B cell (primary cell): ENCODE measurements around the gene SH2D4B. TPM values are rescaled to one million over a fixed set of nuclear protein-coding genes. Genes with fewer than 3 reads are reported as not detected.

Experiments
- ATAC-seq: fragments of 200-7000 bp; cut with Tn5 transposase; one replicate; pipeline ENCODE4 v1.10.0; 2021; ENCODE audit warnings: low read depth, mild to moderate bottlenecking, moderate number of reproducible peaks, moderate library complexity
- CTCF ChIA-PET: fragments of 350-600 bp; sonication (Branson Sonifier 250); formaldehyde crosslinking; loops from one replicate; lab custom pipeline; 2021; ENCODE audit warnings: antibody characterized with exemption, inconsistent platforms; lab: Charles Lee
- POLR2A ChIA-PET: fragments of 350-600 bp; sonication (Branson Sonifier 250); formaldehyde crosslinking; loops from one replicate; lab custom pipeline; 2021; ENCODE audit warnings: antibody characterized with exemption; lab: Charles Lee
- DNase-seq: peaks from one replicate; pipeline ENCODE4 v3.0.0; 2013
- H2AFZ ChIP-seq: 2 replicates; pipeline ENCODE4 v1.6.1; 2012; ENCODE audit warnings: mild to moderate bottlenecking, low read depth, low read length; ENCODE audit not compliant: insufficient read depth, poor library complexity, severe bottlenecking
- H3K27ac ChIP-seq, 2 donors: 1 replicate in 1 of 2; 2 replicates in 1 of 2; pipeline ENCODE4 v1.5.1; 2012 to 2013; ENCODE audit warnings: low read length in 2 of 2, mild to moderate bottlenecking in 2 of 2, moderate library complexity in 1 of 2
- H3K27me3 ChIP-seq, 4 experiments: fragments of 200-600 bp in 1 of 4; sonication (generic) in 1 of 4; replicated peaks in 1 of 4; 1 replicate in 2 of 4; 2 replicates in 2 of 4; pipeline versions ENCODE4 v1.6.1 to v1.7.0; 2013 to 2016; ENCODE audit warnings: low read length in 3 of 4, mild to moderate bottlenecking in 2 of 4, mixed read lengths in 1 of 4, moderate library complexity in 1 of 4; ENCODE audit not compliant: insufficient read depth in 4 of 4, control insufficient read depth in 3 of 4; ENCODE audit errors: control extremely low read depth in 1 of 4
- H3K36me3 ChIP-seq, 2 experiments: replicated peaks in 1 of 2; 1 replicate in 1 of 2; 2 replicates in 1 of 2; pipeline versions ENCODE4 v1.6.1 to v1.7.1; 2013; ENCODE audit warnings: low read length in 1 of 2; ENCODE audit not compliant: insufficient read depth in 2 of 2, control insufficient read depth in 1 of 2; ENCODE audit errors: control extremely low read depth in 1 of 2, extremely low read depth in 1 of 2
- H3K4me1 ChIP-seq, 2 donors: fragments of 200-600 bp in 1 of 2; sonication (generic) in 1 of 2; 1 replicate in 1 of 2; 2 replicates in 1 of 2; pipeline versions ENCODE4 v1.5.1 to v1.6.1; 2013 to 2017; ENCODE audit warnings: low read length in 2 of 2; ENCODE audit not compliant: control insufficient read depth in 2 of 2, insufficient read depth in 2 of 2
- H3K4me2 ChIP-seq: replicated peaks from 2 replicates; pipeline ENCODE3; 2012; ENCODE audit warnings: mild to moderate bottlenecking, low read depth, low read length; ENCODE audit not compliant: poor library complexity, severe bottlenecking
- H3K4me3 ChIP-seq, 5 experiments: fragments of 200-600 bp in 1 of 5; sonication (generic) in 1 of 5; 1 replicate in 3 of 5; 2 replicates in 2 of 5; pipeline versions ENCODE4 v1.5.1 to v1.7.0; 2011 to 2016; ENCODE audit warnings: low read length in 4 of 5, mild to moderate bottlenecking in 4 of 5, low read depth in 2 of 5, control low read depth in 1 of 5, moderate library complexity in 1 of 5; ENCODE audit not compliant: insufficient read depth in 1 of 5; ENCODE audit errors: control extremely low read depth in 1 of 5, extremely low read depth in 1 of 5
- H3K79me2 ChIP-seq: fragments of 200-600 bp; sonication (generic); one replicate; pipeline ENCODE4 v1.6.0; 2016; ENCODE audit warnings: low read length; ENCODE audit not compliant: control insufficient read depth, insufficient read depth
- H3K9ac ChIP-seq: fragments of 200-600 bp; sonication (generic); 2 replicates; pipeline ENCODE4 v1.6.1; 2017; ENCODE audit warnings: mild to moderate bottlenecking, low read length, moderate library complexity
- H3K9me3 ChIP-seq, 3 donors: one replicate each; pipeline versions ENCODE4 v1.6.1 to v1.7.1; 2013; ENCODE audit warnings: low read length in 2 of 3; ENCODE audit not compliant: control insufficient read depth in 2 of 3, insufficient read depth in 1 of 3; ENCODE audit errors: control extremely low read depth in 1 of 3
- H4K20me1 ChIP-seq: 2 replicates; pipeline ENCODE4 v1.6.0; 2012; ENCODE audit warnings: mild to moderate bottlenecking, low read length; ENCODE audit not compliant: insufficient read depth, control insufficient read depth, poor library complexity, severe bottlenecking
- H3K27ac Mint-ChIP-seq: one replicate; pipeline ENCODE4 v1.8.0; 2021; ENCODE audit warnings: mixed read lengths
- H3K27me3 Mint-ChIP-seq: one replicate; pipeline ENCODE4 v1.8.0; 2021; ENCODE audit warnings: mixed read lengths
- H3K4me1 Mint-ChIP-seq: one replicate; pipeline ENCODE4 v1.8.0; 2021; ENCODE audit warnings: mixed read lengths
- H3K4me3 Mint-ChIP-seq: one replicate; pipeline ENCODE4 v1.8.0; 2021; ENCODE audit warnings: mixed read lengths
- H3K9me3 Mint-ChIP-seq: one replicate; pipeline ENCODE4 v1.8.0; 2022; ENCODE audit warnings: mixed read lengths; ENCODE audit not compliant: insufficient read depth
- CTCF ChIP-seq: fragments of 200-600 bp; IDR thresholded peaks from one replicate; pipeline ENCODE4 v1.8.0; 2022; ENCODE audit warnings: antibody characterized with exemption, mild to moderate bottlenecking
- EZH2 ChIP-seq: IDR thresholded peaks from 2 replicates; pipeline ENCODE4 v1.6.1; 2012; ENCODE audit warnings: borderline replicate concordance, low read depth, mild to moderate bottlenecking, moderate library complexity, low read length; ENCODE audit not compliant: insufficient read depth, poor library complexity, severe bottlenecking
- WGBS: methylation state at CpG from one replicate; pipeline ENCODE4 v1.1.5; 2013; ENCODE audit warnings: missing lambda C conversion rate; ENCODE audit not compliant: insufficient coverage; 5-methylcytosine and 5-hydroxymethylcytosine counted together
- intact Hi-C: fragments of 100-400 bp; cut with micrococcal nuclease; formaldehyde crosslinking; loops from one replicate; pipeline ENCODE4 v1.10.0; 2022
- polyA plus RNA-seq: library from polyadenylated mRNA; depleted of rRNA; stranded (reverse); fragments of >200 nt; gene quantifications from 2 replicates; pipeline ENCODE4 v1.2.3, GENCODE V29; 2012
- total RNA-seq, 2 donors: library from RNA; stranded (reverse); fragments of 120-200 nt in 1 of 2; gene quantifications; 1 replicate in 1 of 2; 2 replicates in 1 of 2; pipeline versions ENCODE4 v1.2.3 to v1.2.4, GENCODE V29; 2013 to 2022

Gene SH2D4B
- total and polyA plus RNA-seq, 2 donors (not counting 1 experiment from before 2014, with no cell fraction given), result 0.09 to 0.22 TPM

- ATAC-seq, result no peak
- 75% methylated on average over 4 of the region's 11 CpGs for whole genome bisulfite sequencing
- CTCF ChIA-PET, result no interaction called here
Measured at GRCh38 chr10:80608706-80609105, 71.0 kb downstream of the SH2D4B start.

GRCh38 chr10:80609331-80609730 is 71.6 kb downstream of the SH2D4B start:
- Histone ChIP-seq H3K4me1 (no peaks in the 10 kb centered on the region), H3K79me2 (no peaks in the 10 kb centered on the region), H3K4me2 (no peak overlapping the region), H3K9me3 (no peaks in the 10 kb centered on the region), H3K9ac (no peak overlapping the region), H3K36me3 (no peaks in the 10 kb centered on the region), H3K4me3 (no peak overlapping the region), H3K27me3 (no peaks in the 10 kb centered on the region), H3K27ac (no peak overlapping the region), H2AFZ (no peak overlapping the region), H4K20me1 (no peaks in the 10 kb centered on the region)
- H3K4me3 Mint-ChIP-seq, result no peak overlapping the region
- H3K9me3 Mint-ChIP-seq, result no peaks in the 10 kb centered on the region
- H3K4me1 Mint-ChIP-seq, result no peaks in the 10 kb centered on the region
- POLR2A ChIA-PET, result no interaction called here
- H3K27ac Mint-ChIP-seq, result no peak overlapping the region
- intact Hi-C loops, result no loop called here
- H3K27me3 Mint-ChIP-seq, result peaks cover 4% of the 10 kb centered on the region
- CTCF ChIA-PET, result interaction anchor here (2.1 kb wide), 1 partner anchor 9 kb away, joined by 10 read pairs; no protein-coding TSS in a partner anchor
- TF ChIP-seq EZH2 (no peak), CTCF (no peak)
- no peak for DNase-seq
- 89% methylated on average over 11 of the region's 11 CpGs for WGBS
- ATAC-seq, result no peak

More at GRCh38 chr10:80608706-80609105, 71.0 kb downstream of the SH2D4B start:
- Histone ChIP-seq H3K4me1 (no peaks in the 10 kb centered on the region), H3K4me3 (no peak overlapping the region), H3K36me3 (no peaks in the 10 kb centered on the region), H3K27me3 (no peaks in the 10 kb centered on the region), H3K9ac (no peak overlapping the region), H3K79me2 (no peaks in the 10 kb centered on the region), H3K27ac (no peak overlapping the region), H4K20me1 (no peaks in the 10 kb centered on the region), H2AFZ (no peak overlapping the region), H3K9me3 (no peaks in the 10 kb centered on the region), H3K4me2 (no peak overlapping the region)
- no peak for DNase-seq
- POLR2A ChIA-PET, result no interaction called here
- H3K4me1 Mint-ChIP-seq, result no peaks in the 10 kb centered on the region
- H3K27ac Mint-ChIP-seq, result no peak overlapping the region
- no peak for TF ChIP-seq EZH2
- no peak for TF ChIP-seq CTCF
- no peaks in the 10 kb centered on the region for H3K9me3 Mint-ChIP-seq
- H3K4me3 Mint-ChIP-seq, result no peak overlapping the region
- peaks cover 4% of the 10 kb centered on the region for H3K27me3 Mint-ChIP-seq
- intact Hi-C loops, result no loop called here
